PC-3 (cell line): ENCODE data around the gene BICD2.

ENCODE experiments used
- EZH2 ChIP-seq: fragments of 300-600 bp; sonication (generic); IDR thresholded peaks from one replicate; pipeline ENCODE4 v1.6.1; 2017; ENCODE audit warnings: antibody characterized with exemption, mild to moderate bottlenecking, low read length; ENCODE audit not compliant: unreplicated experiment
- TF ChIP-seq, protein P1 (sequence below): fragments of 300-600 bp; sonication (generic); conservative IDR thresholded peaks from 2 replicates; pipeline ENCODE4 v1.5.1; 2017; ENCODE audit warnings: antibody characterized with exemption, low read depth, mild to moderate bottlenecking, low read length

DNA sequence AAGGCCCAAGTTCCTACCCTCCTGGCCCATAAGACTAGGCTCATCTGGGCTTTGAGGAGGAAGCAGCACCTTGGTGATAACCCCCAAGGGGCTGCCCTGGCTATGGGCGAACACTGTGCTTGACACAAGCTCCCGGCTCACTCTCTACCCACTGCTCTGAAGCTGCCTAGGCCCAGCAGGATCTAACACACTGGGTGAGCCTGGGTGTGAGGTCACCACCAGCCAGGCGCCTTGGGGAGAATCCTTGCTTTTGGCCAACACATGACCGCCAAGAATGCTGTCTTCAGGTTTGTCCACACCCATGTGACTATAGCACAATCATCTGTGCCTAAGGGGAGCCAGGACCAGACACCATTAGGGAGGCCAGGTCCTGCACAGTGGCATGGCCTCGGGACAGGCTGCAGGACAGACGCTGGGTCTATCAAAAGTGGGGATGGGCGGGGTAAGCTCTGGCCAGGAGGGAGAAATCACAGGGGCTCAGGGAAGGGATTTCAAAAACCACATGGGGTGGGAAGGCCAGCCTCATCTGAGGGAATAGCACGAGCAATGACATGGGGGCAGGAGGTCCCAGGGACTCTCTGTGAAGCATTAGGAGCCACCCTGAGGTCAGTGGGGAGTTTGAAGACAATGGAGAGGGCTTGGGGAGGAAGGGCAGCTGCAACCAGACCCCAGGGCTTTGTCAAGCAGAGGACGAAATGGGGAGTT lies 29.6 kb downstream of the BICD2 start:
- TF ChIP-seq, protein P1, sequence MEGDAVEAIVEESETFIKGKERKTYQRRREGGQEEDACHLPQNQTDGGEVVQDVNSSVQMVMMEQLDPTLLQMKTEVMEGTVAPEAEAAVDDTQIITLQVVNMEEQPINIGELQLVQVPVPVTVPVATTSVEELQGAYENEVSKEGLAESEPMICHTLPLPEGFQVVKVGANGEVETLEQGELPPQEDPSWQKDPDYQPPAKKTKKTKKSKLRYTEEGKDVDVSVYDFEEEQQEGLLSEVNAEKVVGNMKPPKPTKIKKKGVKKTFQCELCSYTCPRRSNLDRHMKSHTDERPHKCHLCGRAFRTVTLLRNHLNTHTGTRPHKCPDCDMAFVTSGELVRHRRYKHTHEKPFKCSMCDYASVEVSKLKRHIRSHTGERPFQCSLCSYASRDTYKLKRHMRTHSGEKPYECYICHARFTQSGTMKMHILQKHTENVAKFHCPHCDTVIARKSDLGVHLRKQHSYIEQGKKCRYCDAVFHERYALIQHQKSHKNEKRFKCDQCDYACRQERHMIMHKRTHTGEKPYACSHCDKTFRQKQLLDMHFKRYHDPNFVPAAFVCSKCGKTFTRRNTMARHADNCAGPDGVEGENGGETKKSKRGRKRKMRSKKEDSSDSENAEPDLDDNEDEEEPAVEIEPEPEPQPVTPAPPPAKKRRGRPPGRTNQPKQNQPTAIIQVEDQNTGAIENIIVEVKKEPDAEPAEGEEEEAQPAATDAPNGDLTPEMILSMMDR: no peak
- no peak for TF ChIP-seq EZH2
